GM23338 (cell line): ENCODE results near the gene PHAX. TPM values are rescaled to one million over a fixed set of nuclear protein-coding genes. Genes with fewer than 3 reads are reported as not detected.
A peak's percentile ranks its signal among the peaks of the same experiment; 100 is the strongest.

ENCODE experiments used
- ATAC-seq: fragments of 200-7000 bp; cut with Tn5 transposase; 3 replicates; pipeline ENCODE4 v1.9.1; 2020
- DNase-seq: peaks from one replicate; pipeline ENCODE4 v3.0.0-alpha.2; 2015; ENCODE audit warnings: low spot score
- H2AFZ ChIP-seq: fragments of 200-600 bp; sonication (generic); 2 replicates; pipeline ENCODE4 v1.8.0; 2016; ENCODE audit warnings: antibody characterized with exemption, mild to moderate bottlenecking, moderate library complexity
- H3F3A ChIP-seq: fragments of 200-600 bp; sonication (generic); replicated peaks from 2 replicates; pipeline ENCODE4 v1.8.0; 2017; ENCODE audit warnings: antibody characterized with exemption, mixed run types, low read depth
- H3K27ac ChIP-seq: fragments of 200-600 bp; sonication (generic); 2 replicates; pipeline ENCODE4 v1.6.1; 2016; ENCODE audit warnings: low read depth
- H3K27me3 ChIP-seq: fragments of 200-600 bp; sonication (generic); 2 replicates; pipeline ENCODE4 v1.8.0; 2016; ENCODE audit warnings: mild to moderate bottlenecking, mixed run types, moderate library complexity; ENCODE audit not compliant: insufficient read depth
- H3K36me3 ChIP-seq: fragments of 200-600 bp; sonication (generic); 2 replicates; pipeline ENCODE4 v1.8.0; 2016; ENCODE audit warnings: mild to moderate bottlenecking; ENCODE audit not compliant: insufficient read depth
- H3K4me1 ChIP-seq: fragments of 200-600 bp; sonication (generic); 2 replicates; pipeline ENCODE4 v1.8.0; 2016; ENCODE audit warnings: mild to moderate bottlenecking, moderate library complexity; ENCODE audit not compliant: insufficient read depth
- H3K4me2 ChIP-seq: fragments of 200-600 bp; sonication (generic); 2 replicates; pipeline ENCODE4 v1.7.1; 2017; ENCODE audit warnings: mixed run types
- H3K4me3 ChIP-seq: fragments of 200-600 bp; sonication (generic); 2 replicates; pipeline ENCODE4 v1.6.1; 2016; ENCODE audit warnings: mixed run types
- H3K79me2 ChIP-seq: fragments of 200-600 bp; sonication (generic); replicated peaks from 2 replicates; pipeline ENCODE4 v1.8.0; 2017; ENCODE audit warnings: mild to moderate bottlenecking; ENCODE audit not compliant: insufficient read depth
- H3K9me2 ChIP-seq: fragments of 200-600 bp; sonication (generic); 2 replicates; pipeline ENCODE4 v1.8.0; 2017; ENCODE audit not compliant: insufficient read depth
- H4K20me1 ChIP-seq: fragments of 200-600 bp; sonication (generic); replicated peaks from 2 replicates; pipeline ENCODE4 v1.8.0; 2017; ENCODE audit warnings: mild to moderate bottlenecking; ENCODE audit not compliant: insufficient read depth
- H3K27ac Mint-ChIP-seq: 2 replicates; pipeline ENCODE4 v1.8.0; 2020; ENCODE audit warnings: inconsistent platforms, mild to moderate bottlenecking, moderate library complexity, mixed read lengths
- H3K27me3 Mint-ChIP-seq: 3 replicates; pipeline ENCODE4 v1.8.0; 2022; ENCODE audit warnings: low read depth, mild to moderate bottlenecking, moderate library complexity, mixed read lengths, inconsistent platforms; ENCODE audit not compliant: insufficient read depth, poor library complexity
- H3K36me3 Mint-ChIP-seq: 3 replicates; pipeline ENCODE4 v1.8.0; 2021; ENCODE audit warnings: low read depth, mild to moderate bottlenecking, inconsistent platforms, moderate library complexity, mixed read lengths
- H3K4me1 Mint-ChIP-seq: 3 replicates; pipeline ENCODE4 v1.8.0; 2020; ENCODE audit warnings: mild to moderate bottlenecking, inconsistent platforms, mixed read lengths
- H3K4me3 Mint-ChIP-seq: 3 replicates; pipeline ENCODE4 v1.8.0; 2021; ENCODE audit warnings: moderate library complexity, mild to moderate bottlenecking, inconsistent platforms, mixed read lengths
- H3K9me3 Mint-ChIP-seq: 3 replicates; pipeline ENCODE4 v1.8.0; 2020; ENCODE audit warnings: moderate library complexity, mild to moderate bottlenecking, inconsistent platforms, mixed read lengths
- CREB1 ChIP-seq: fragments of 250-450 bp; sonication (Bioruptor Pico); IDR thresholded peaks from 2 replicates; pipeline ENCODE4 v1.5.0; 2020; ENCODE audit warnings: low read depth, mild to moderate bottlenecking, moderate library complexity
- ETS1 ChIP-seq: IDR thresholded peaks from 2 replicates; pipeline ENCODE4 v1.6.1; 2016; ENCODE audit warnings: antibody characterized with exemption
- EZH2 ChIP-seq: fragments of 200-600 bp; sonication (generic); IDR thresholded peaks from one replicate; pipeline ENCODE4 v1.8.0; 2017; ENCODE audit warnings: antibody characterized with exemption, mild to moderate bottlenecking, low read depth; ENCODE audit not compliant: unreplicated experiment
- EZH2phosphoT487 ChIP-seq: fragments of 200-600 bp; sonication (generic); IDR thresholded peaks from one replicate; pipeline ENCODE4 v1.8.1; 2018; ENCODE audit warnings: antibody characterized with exemption; ENCODE audit not compliant: unreplicated experiment
- JUNB ChIP-seq: IDR thresholded peaks from one replicate; pipeline ENCODE4 v1.6.1; 2016; ENCODE audit warnings: antibody characterized with exemption; ENCODE audit not compliant: unreplicated experiment
- POLR2AphosphoS5 ChIP-seq: IDR thresholded peaks from 2 replicates; pipeline ENCODE4 v1.6.1; 2016; ENCODE audit warnings: antibody characterized with exemption, low read depth
- REST ChIP-seq: IDR thresholded peaks from one replicate; pipeline ENCODE4 v1.6.1; 2018; ENCODE audit warnings: antibody characterized with exemption; ENCODE audit not compliant: unreplicated experiment
- STAT1 ChIP-seq: IDR thresholded peaks from one replicate; pipeline ENCODE4 v1.6.1; 2016; ENCODE audit warnings: antibody characterized with exemption; ENCODE audit not compliant: unreplicated experiment
- ZNF114 ChIP-seq: fragments of 250-450 bp; sonication (Bioruptor Pico); IDR thresholded peaks from 2 replicates; pipeline ENCODE4 v1.5.0; 2020; ENCODE audit warnings: mild to moderate bottlenecking, moderate library complexity
- ZNF331 ChIP-seq: fragments of 250-450 bp; sonication (Bioruptor Pico); IDR thresholded peaks from 2 replicates; pipeline ENCODE4 v1.5.0; 2020; ENCODE audit warnings: low read depth, mild to moderate bottlenecking, moderate library complexity
- ZNF462 ChIP-seq: fragments of 250-450 bp; sonication (Bioruptor Pico); IDR thresholded peaks from 2 replicates; pipeline ENCODE4 v1.5.0; 2020; ENCODE audit warnings: mild to moderate bottlenecking, moderate library complexity
- polyA plus RNA-seq: library from polyadenylated mRNA; unstranded; fragments of >200 nt; fragmentation: Nextera tagmentation; extraction: Ambion mirVana; gene quantifications from 2 replicates; pipeline ENCODE4 v1.2.1, GENCODE V29; 2016
- total RNA-seq: library from RNA; depleted of rRNA; stranded (reverse); fragments of >200 nt; shearing (Covaris generic); gene quantifications from 2 replicates; pipeline ENCODE4 v1.2.3, GENCODE V29; 2014

PHAX gene
- total and polyA plus RNA-seq, 2 experiments from 2014 or later: 75.9 to 140 TPM

- Histone ChIP-seq H2AFZ (no peak overlapping the region), H4K20me1 (peaks cover 65% of the 10 kb centered on the region), H3K79me2 (peaks cover 100% of the 10 kb centered on the region), H3K4me1 (peaks cover 4% of the 10 kb centered on the region; the same call in 1 of the 2 replicates), H3K27ac (no peak overlapping the region), H3K4me2 (no peak overlapping the region), H3K27me3 (no peaks in the 10 kb centered on the region), H3F3A (peaks cover 9% of the 10 kb centered on the region; the same call in 1 of the 2 replicates), H3K36me3 (peaks cover 41% of the 10 kb centered on the region), H3K4me3 (no peak overlapping the region), H3K9me2 (no peaks in the 10 kb centered on the region)
- ATAC-seq: no peak
- H3K27ac Mint-ChIP-seq: no peak overlapping the region
- TF ChIP-seq EZH2: no peak
- TF ChIP-seq ETS1: no peak
- TF ChIP-seq ZNF331 (CRISPR knock-in tag): no peak
- TF ChIP-seq CREB1 (CRISPR knock-in tag): no peak
- no peak for TF ChIP-seq STAT1
- DNase-seq: no peak
- no peaks in the 10 kb centered on the region for H3K9me3 Mint-ChIP-seq
- H3K27me3 Mint-ChIP-seq: no peaks in the 10 kb centered on the region
- H3K4me1 Mint-ChIP-seq: peaks cover 4% of the 10 kb centered on the region; the same call in 2 of the 3 replicates
- peaks cover 70% of the 10 kb centered on the region for H3K36me3 Mint-ChIP-seq
- H3K4me3 Mint-ChIP-seq: no peak overlapping the region
Measured at GRCh38 chr5:126610616-126611015, 9.9 kb downstream of the PHAX start.

- ATAC-seq (no peak), DNase-seq (no peak)
- Histone ChIP-seq H3K9me2 (no peaks in the 10 kb centered on the region), H3K4me2 (no peak overlapping the region), H3F3A (peaks cover 9% of the 10 kb centered on the region; the same call in 1 of the 2 replicates), H3K27me3 (no peaks in the 10 kb centered on the region), H3K36me3 (peaks cover 32% of the 10 kb centered on the region), H3K27ac (no peak overlapping the region), H3K4me1 (no peaks in the 10 kb centered on the region), H2AFZ (no peak overlapping the region), H3K4me3 (no peak overlapping the region), H4K20me1 (peaks cover 35% of the 10 kb centered on the region), H3K79me2 (peaks cover 99% of the 10 kb centered on the region)
- no peaks in the 10 kb centered on the region for H3K9me3 Mint-ChIP-seq
- no peaks in the 10 kb centered on the region for H3K4me1 Mint-ChIP-seq
- no peaks in the 10 kb centered on the region for H3K27me3 Mint-ChIP-seq
- no peak overlapping the region for H3K4me3 Mint-ChIP-seq
- peaks cover 63% of the 10 kb centered on the region for H3K36me3 Mint-ChIP-seq
- 0 out of 2 replicates have a peak overlapping the region, but pooled peaks have one; percentile 36 for H3K27ac Mint-ChIP-seq
- no peak for TF ChIP-seq ZNF462 (CRISPR knock-in tag)
- no peak for TF ChIP-seq CREB1 (CRISPR knock-in tag)
- TF ChIP-seq STAT1: no peak
- TF ChIP-seq REST: no peak
- TF ChIP-seq EZH2phosphoT487: no peak
- no peak for TF ChIP-seq ZNF114
- no peak for TF ChIP-seq ZNF331 (CRISPR knock-in tag)
- no peak for TF ChIP-seq JUNB
- no peak for TF ChIP-seq POLR2AphosphoS5
Measured at GRCh38 chr5:126613941-126614592, 13.3 kb downstream of the PHAX start.
